Measurements from ENCODE around the gene RASSF5.

RASSF5 gene

DNA sequence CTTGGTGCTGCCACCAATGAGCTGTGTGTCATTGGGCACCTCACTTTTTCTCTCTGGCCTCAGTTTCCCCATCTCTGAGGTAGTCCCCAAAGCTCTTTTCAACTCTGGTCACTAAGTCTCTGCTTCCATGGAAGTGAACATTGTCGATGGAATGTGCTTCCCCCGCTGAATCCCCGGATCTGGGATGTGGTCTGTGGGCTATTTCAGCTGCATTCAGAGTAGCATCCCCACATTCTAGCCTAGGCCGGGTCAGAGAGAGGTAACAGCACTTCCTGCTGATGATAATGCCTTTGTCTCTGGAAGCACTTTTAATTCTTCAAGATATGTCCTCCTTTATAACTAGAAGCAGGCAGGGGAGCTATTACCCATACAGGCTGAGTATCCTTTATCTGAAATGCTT lies 29.8 kb downstream of the RASSF5 start:
- no peaks in the 10 kb centered on the region for H3K36me3 Mint-ChIP-seq
- no peak overlapping the region for H3K4me3 Mint-ChIP-seq
- no peak for DNase-seq (ENCODE audit: low spot score in 2 of 2)
- no peaks in the 10 kb centered on the region for H3K9me3 Mint-ChIP-seq
- H3K4me1 Mint-ChIP-seq = peaks cover 8% of the 10 kb centered on the region
- H3K27ac Mint-ChIP-seq = no peak overlapping the region
- no peak for ATAC-seq

- ATAC-seq (peak; percentile 57), DNase-seq (ENCODE audit: low spot score in 2 of 2) (no peak)
- Mint-ChIP-seq H3K27ac (no peak overlapping the region), H3K9me3 (no peaks in the 10 kb centered on the region), H3K4me3 (no peak overlapping the region), H3K36me3 (no peaks in the 10 kb centered on the region), H3K4me1 (peaks cover 8% of the 10 kb centered on the region)
These were observed 30.9 kb downstream of the RASSF5 start for GRCh38 chr1:206538086-206538770.

- no peak overlapping the region for H3K27ac Mint-ChIP-seq
- no peaks in the 10 kb centered on the region for H3K36me3 Mint-ChIP-seq
- H3K9me3 Mint-ChIP-seq = no peaks in the 10 kb centered on the region
- DNase-seq (ENCODE audit: low spot score in 2 of 2) (no peak), ATAC-seq (no peak)
- H3K4me1 Mint-ChIP-seq = peaks cover 8% of the 10 kb centered on the region
- H3K4me3 Mint-ChIP-seq = no peak overlapping the region
These were observed 31.7 kb downstream of the RASSF5 start for GRCh38 chr1:206538901-206539640.

GRCh38 chr1:206540044-206540780 lies 32.9 kb downstream of the RASSF5 start:
- ATAC-seq = no peak
- no peak overlapping the region for H3K4me3 Mint-ChIP-seq
- H3K4me1 Mint-ChIP-seq = peaks cover 16% of the 10 kb centered on the region
- peak overlapping the region; percentile 60 for H3K27ac Mint-ChIP-seq
- DNase-seq (ENCODE audit: low spot score in 2 of 2) = no peak
- no peaks in the 10 kb centered on the region for H3K9me3 Mint-ChIP-seq
- H3K36me3 Mint-ChIP-seq = no peaks in the 10 kb centered on the region

DNA sequence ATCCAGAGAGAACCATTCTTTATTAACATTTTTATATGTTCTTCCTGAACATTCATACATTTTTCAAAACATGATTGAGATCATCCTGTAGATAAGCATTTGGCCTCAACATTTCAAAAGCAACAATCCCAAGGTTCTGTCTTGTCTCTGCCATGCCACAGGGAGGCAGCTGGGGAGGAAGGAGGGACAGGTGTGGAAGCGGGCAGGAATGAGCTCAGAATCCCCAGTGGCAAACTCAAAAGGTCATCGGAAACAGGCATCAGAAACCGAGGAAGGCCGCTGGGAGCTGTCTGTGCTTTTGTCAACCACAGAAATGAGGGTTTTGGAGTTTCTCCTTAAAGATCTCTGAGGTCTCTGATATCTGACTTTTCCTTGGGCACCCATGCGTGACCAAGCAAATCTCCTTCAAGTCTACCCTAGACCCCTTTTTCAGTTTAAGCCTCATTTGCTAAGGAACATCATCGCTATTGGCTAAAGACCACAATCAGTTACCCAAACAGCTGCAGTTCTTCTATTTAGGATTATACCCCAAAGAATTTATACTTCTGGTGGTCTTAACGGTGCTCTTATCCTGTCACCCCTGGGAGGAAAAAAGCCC lies 34.0 kb downstream of the RASSF5 start:
- H3K27ac Mint-ChIP-seq = peak overlapping the region; percentile 60
- ATAC-seq = no peak
- H3K36me3 Mint-ChIP-seq = no peaks in the 10 kb centered on the region

DNA sequence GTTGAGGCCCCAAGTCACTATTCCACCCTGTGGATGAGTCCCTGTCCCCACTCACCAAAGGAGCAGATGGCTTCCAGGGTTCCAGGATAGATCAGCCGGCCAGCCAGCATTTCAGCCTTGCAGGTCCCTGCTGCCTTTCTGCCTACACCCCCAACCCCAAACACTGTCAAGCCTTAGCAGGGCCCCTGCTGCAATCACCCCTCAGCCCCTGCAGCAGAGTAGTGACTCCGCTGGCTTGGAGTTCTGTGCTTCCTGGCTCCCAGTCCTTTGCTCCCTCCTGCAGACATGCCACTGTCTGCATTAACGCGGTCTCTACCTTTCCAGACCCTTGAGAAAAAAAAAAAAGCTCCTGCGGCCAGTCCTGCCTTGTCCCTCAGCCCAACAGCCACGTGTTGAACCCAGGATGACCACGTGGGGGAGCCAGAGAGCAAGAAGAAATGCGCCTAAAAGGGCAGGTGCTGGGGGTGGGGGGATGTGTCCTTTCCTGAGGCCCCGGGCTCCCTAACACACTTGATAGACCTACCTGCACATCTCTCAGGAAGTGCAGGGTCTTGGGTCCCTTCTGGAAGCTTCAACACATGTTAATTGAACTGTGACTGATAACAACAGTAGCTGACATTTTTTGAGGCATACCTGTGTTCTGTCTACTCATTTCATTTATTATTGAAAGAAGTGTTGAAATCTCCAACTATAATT lies 37.4 kb downstream of the RASSF5 start:
- H3K4me1 Mint-ChIP-seq = peaks cover 8% of the 10 kb centered on the region
- H3K4me3 Mint-ChIP-seq = no peak overlapping the region
- ATAC-seq = peak; percentile 84
- DNase-seq (ENCODE audit: low spot score in 2 of 2) = peak; percentile 87 to 93
- peak overlapping the region; percentile 37 for H3K27ac Mint-ChIP-seq
- H3K9me3 Mint-ChIP-seq = no peaks in the 10 kb centered on the region
- no peaks in the 10 kb centered on the region for H3K36me3 Mint-ChIP-seq

More for the DNA sequence above, 34.0 kb downstream of the RASSF5 start:
- no peaks in the 10 kb centered on the region for H3K9me3 Mint-ChIP-seq
- peaks cover 16% of the 10 kb centered on the region for H3K4me1 Mint-ChIP-seq
- no peak overlapping the region for H3K4me3 Mint-ChIP-seq
- DNase-seq (ENCODE audit: low spot score in 2 of 2) = no peak

- DNase-seq (ENCODE audit: low spot score in 2 of 2) = no peak
- no peak overlapping the region for H3K27ac Mint-ChIP-seq
- H3K9me3 Mint-ChIP-seq = no peaks in the 10 kb centered on the region
- no peak overlapping the region for H3K4me3 Mint-ChIP-seq
- peaks cover 8% of the 10 kb centered on the region for H3K4me1 Mint-ChIP-seq
- ATAC-seq = no peak
- no peaks in the 10 kb centered on the region for H3K36me3 Mint-ChIP-seq
These were observed 38.0 kb downstream of the RASSF5 start for GRCh38 chr1:206545351-206545750.

DNA sequence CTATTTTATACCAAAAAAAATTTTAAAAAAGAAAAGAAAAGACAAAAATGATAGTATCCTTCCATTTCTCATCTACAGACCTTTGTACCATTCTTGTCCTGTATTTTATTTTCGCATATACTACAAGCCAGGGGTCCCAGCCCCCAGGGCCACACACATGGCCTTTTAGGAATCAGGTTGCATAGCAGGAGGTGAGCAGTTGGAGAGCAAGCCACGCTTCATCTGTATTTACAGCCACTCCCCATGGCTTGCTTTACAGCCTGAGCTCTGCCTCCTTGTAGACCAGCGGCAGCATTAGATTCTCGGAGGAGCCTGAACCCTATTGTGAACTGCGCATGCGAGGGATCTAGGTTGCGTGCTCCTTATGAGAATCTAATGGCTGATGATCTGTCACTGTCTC lies 39.8 kb downstream of the RASSF5 start:
- H3K27ac Mint-ChIP-seq = no peak overlapping the region
- H3K9me3 Mint-ChIP-seq = no peaks in the 10 kb centered on the region
- no peak for ATAC-seq
- peaks cover 20% of the 10 kb centered on the region for H3K4me1 Mint-ChIP-seq
- no peak overlapping the region for H3K4me3 Mint-ChIP-seq
- H3K36me3 Mint-ChIP-seq = no peaks in the 10 kb centered on the region
- no peak for DNase-seq (ENCODE audit: low spot score in 2 of 2)

GRCh38 chr1:206550446-206550845 lies 43.1 kb downstream of the RASSF5 start:
- Mint-ChIP-seq H3K4me3 (no peak overlapping the region), H3K27ac (peak overlapping the region; percentile 99), H3K4me1 (peaks cover 45% of the 10 kb centered on the region), H3K9me3 (no peaks in the 10 kb centered on the region), H3K36me3 (no peaks in the 10 kb centered on the region)
- DNase-seq (ENCODE audit: low spot score in 2 of 2) = no peak
- ATAC-seq = no peak

DNA sequence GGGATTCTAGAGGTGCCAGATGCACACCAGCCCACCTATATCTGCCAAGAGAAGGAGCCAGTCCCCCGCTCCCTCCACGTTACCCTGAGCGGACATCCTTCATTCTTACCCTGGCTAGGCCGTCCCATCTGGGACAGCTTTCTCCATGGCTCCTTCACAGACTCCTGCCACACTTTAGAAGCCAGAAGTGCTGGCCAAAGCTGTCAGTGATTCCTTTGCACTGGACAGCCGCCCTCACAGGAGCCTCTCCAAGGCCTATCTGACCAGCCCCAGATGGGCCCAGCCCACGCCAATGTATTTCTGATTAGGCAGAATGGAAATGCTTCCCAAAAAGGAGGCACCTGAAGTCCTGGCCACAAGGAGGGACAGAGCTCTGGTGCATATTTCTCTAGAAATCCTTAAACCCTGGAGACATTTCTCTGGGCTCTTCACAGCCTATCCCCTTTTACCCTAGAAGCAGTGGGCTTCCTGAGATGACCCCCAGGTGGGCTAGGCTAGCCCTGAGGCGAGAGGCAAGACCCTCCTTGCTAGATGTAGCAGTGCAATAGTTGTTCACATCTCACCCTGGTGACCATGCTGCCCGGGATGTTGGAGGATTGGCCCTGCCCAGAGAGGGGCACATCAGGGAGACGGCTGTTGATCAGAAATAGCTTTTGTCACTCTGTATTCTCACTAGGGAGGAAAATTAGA lies 44.1 kb downstream of the RASSF5 start:
- Mint-ChIP-seq H3K4me1 (peaks cover 55% of the 10 kb centered on the region), H3K27ac (peak overlapping the region; percentile 99), H3K4me3 (peak overlapping the region; percentile 63), H3K9me3 (no peaks in the 10 kb centered on the region), H3K36me3 (no peaks in the 10 kb centered on the region)
- DNase-seq (ENCODE audit: low spot score in 2 of 2) = no peak
- no peak for ATAC-seq

GRCh38 chr1:206551986-206552326 lies 44.6 kb downstream of the RASSF5 start:
- H3K4me1 Mint-ChIP-seq = peaks cover 57% of the 10 kb centered on the region
- H3K36me3 Mint-ChIP-seq = no peaks in the 10 kb centered on the region
- peak overlapping the region; percentile 99 for H3K27ac Mint-ChIP-seq
- peak; percentile 54 to 86 for DNase-seq (ENCODE audit: low spot score in 2 of 2)
- peak overlapping the region; percentile 63 for H3K4me3 Mint-ChIP-seq
- no peaks in the 10 kb centered on the region for H3K9me3 Mint-ChIP-seq
- peak; percentile 96 for ATAC-seq

GRCh38 chr1:206554211-206554610 lies 46.9 kb downstream of the RASSF5 start:
- Mint-ChIP-seq H3K9me3 (no peaks in the 10 kb centered on the region), H3K4me3 (no peak overlapping the region), H3K4me1 (peaks cover 57% of the 10 kb centered on the region), H3K36me3 (peaks cover 23% of the 10 kb centered on the region), H3K27ac (peak overlapping the region; percentile 99)
- DNase-seq (ENCODE audit: low spot score in 2 of 2) = no peak
- ATAC-seq = no peak

DNA sequence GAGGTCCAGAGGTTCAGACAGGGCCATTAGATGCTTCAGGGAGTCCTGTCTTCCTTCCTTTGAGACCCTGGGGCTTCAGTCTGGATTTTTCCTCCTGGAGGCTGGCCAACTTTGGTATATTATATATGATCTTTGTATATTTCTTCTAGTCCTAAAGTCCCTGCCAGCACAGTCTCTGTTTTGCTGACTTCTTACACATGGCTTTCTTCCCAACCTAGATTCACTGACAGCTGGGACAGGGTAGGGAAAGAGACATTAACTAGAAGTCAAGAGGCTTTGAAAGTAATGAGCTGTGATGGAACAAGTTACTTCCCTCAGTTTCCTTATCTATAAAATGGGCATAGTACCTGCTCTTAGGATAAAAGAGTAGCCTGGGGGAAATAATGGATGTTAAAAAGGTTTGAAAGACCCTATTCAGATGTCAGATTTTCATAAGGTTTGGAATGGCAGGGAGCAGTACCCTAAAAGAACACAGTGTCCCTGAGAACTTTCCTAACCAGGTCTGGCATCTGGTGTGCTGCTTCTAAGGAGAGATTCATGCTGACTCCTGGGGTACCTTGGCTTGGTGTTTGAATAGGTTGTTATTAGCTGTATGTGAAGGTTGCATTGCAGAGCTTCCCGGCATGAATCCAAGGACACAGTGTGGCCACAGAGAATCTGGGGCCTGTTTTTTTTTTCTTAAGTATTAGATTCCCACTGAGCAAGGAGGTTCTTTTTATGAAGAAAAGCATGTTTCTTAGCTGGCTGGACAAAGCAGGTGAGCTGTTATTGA lies 47.6 kb downstream of the RASSF5 start:
- peak overlapping the region; percentile 88 for H3K4me3 Mint-ChIP-seq
- peak overlapping the region; percentile 99 for H3K27ac Mint-ChIP-seq
- H3K4me1 Mint-ChIP-seq = peaks cover 63% of the 10 kb centered on the region
- ATAC-seq = no peak
- H3K36me3 Mint-ChIP-seq = peaks cover 29% of the 10 kb centered on the region
- H3K9me3 Mint-ChIP-seq = no peaks in the 10 kb centered on the region
- DNase-seq (ENCODE audit: low spot score in 2 of 2) = no peak

GRCh38 chr1:206555473-206555935 lies 48.2 kb downstream of the RASSF5 start:
- no peak for ATAC-seq
- Mint-ChIP-seq H3K4me1 (peaks cover 69% of the 10 kb centered on the region), H3K36me3 (peaks cover 35% of the 10 kb centered on the region), H3K9me3 (no peaks in the 10 kb centered on the region), H3K4me3 (peak overlapping the region; percentile 88), H3K27ac (peak overlapping the region; percentile 99)
- no peak for DNase-seq (ENCODE audit: low spot score in 2 of 2)
